Ovary (tissue), 9 donors: Measurements from ENCODE around the gene TMBIM4. TPM values are rescaled to one million over a fixed set of nuclear protein-coding genes. Genes with fewer than 3 reads are reported as not detected.

ENCODE experiments used
- DNase-seq, 5 donors: peaks; one replicate each; pipeline ENCODE4 v3.0.0-alpha.2; 2019 to 2020
- H3K27ac ChIP-seq, 2 donors: fragments of 200-600 bp; one replicate each; pipeline versions ENCODE4 v1.5.1 to v1.8.0; 2019 to 2022
- H3K27me3 ChIP-seq: fragments of 200-600 bp; one replicate; pipeline ENCODE4 v1.8.0; 2022
- H3K36me3 ChIP-seq: fragments of 200-600 bp; sonication (generic); one replicate; pipeline ENCODE4 v1.5.1; 2019
- H3K4me1 ChIP-seq: one replicate; pipeline ENCODE4 v1.8.1; 2013; ENCODE audit warnings: mild to moderate bottlenecking, moderate library complexity; ENCODE audit not compliant: insufficient read depth
- H3K4me3 ChIP-seq: fragments of 200-600 bp; sonication (generic); one replicate; pipeline ENCODE4 v1.5.1; 2017
- H3K9me3 ChIP-seq, 2 donors: fragments of 200-600 bp in 1 of 2; sonication (generic) in 1 of 2; one replicate each; pipeline versions ENCODE4 v1.5.1 to v1.8.1; 2013 to 2019; ENCODE audit warnings: mild to moderate bottlenecking in 1 of 2, moderate library complexity in 1 of 2
- EP300 ChIP-seq: sonication (generic); formaldehyde crosslinking; IDR thresholded peaks from one replicate; pipeline ENCODE4 v1.6.1; 2017; ENCODE audit warnings: antibody characterized with exemption
- POLR2A ChIP-seq: fragments of 450-650 bp; IDR thresholded peaks from one replicate; pipeline ENCODE4 v1.6.1; 2017; ENCODE audit warnings: antibody characterized with exemption, mild to moderate bottlenecking, moderate library complexity
- WGBS, 3 donors: extraction: QIAGEN DNeasy Blood & Tissue Kit in 1 of 3; methylation state at CpG; one replicate each; pipeline versions ENCODE4 v1.1.5 to v1.1.7; 2013 to 2017; 5-methylcytosine and 5-hydroxymethylcytosine counted together
- intact Hi-C, 4 donors: fragments of 100-400 bp; cut with DNase I; formaldehyde crosslinking; loops; one replicate each; pipeline versions ENCODE4 v1.11.0 to v1.15.1; 2022 to 2023
- polyA plus RNA-seq, 2 donors: library from polyadenylated mRNA; stranded (reverse); fragments of 200-250 nt in 1 of 2; fragments of 350-450 nt in 1 of 2; fragmentation: Illumina TruSeq in 1 of 2; extraction: RNeasy Lipid Tissue Mini Kit (QIAGEN cat#74804) in 1 of 2; gene quantifications; one replicate each; pipeline ENCODE4 v1.2.3, GENCODE V29; 2013 to 2014
- total RNA-seq, 7 donors: library from RNA; depleted of rRNA in 2 of 7; stranded (reverse); fragments of >200 nt in 2 of 7; fragmentation: NEBNext Ultra II Directional in 3 of 7; extraction: Animal tissue kit (Norgen Biotek cat#: 25700) in 3 of 7; gene quantifications; one replicate each; pipeline versions ENCODE4 v1.1.0 to v1.2.4, GENCODE V29; 2016 to 2023
- TF ChIP-seq, protein P1 (sequence below), 3 donors: fragments of 450-650 bp in 2 of 3; fragments of 200-600 bp in 1 of 3; IDR thresholded peaks; one replicate each; pipeline versions ENCODE4 v1.5.1 to v1.8.0; 2016 to 2022; ENCODE audit warnings: antibody characterized with exemption in 3 of 3, mild to moderate bottlenecking in 1 of 3
- donor health status: DM: no; HTN: no; CAD: no; lungs with moderate emphysema.
- donor health status: DM: no; HTN: no; CAD: no.
- donor health status: Bipolar disorder and iron deficiency.
- donor health status: DM: yes; HTN: yes; CAD: no.
- donor health status: DM: no; HTN: no; CAD: no.
- donor health status: DM: yes; HTN: yes; CAD: no.

The TMBIM4 gene
- total and polyA plus RNA-seq, 9 donors, result 78.3 to 154 (median 112) TPM

DNA sequence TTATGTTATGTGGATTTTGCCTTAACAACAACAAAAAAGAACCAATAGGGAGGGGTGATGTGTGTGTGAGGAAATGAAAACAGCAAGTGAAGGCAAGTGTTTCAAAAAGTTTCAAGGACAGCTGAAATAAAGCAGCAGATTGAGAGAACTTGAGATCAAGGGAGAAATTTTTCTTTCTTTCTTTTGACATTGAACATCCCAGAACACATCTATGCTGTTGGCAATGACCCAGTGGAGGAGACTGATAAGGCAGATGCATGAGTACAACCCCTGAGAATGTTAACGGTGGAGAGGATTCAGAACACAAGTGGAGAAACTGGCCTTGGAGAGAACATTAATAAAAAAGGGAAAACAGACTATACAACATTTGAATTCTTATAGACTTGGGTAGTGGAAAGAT is 42.1 kb downstream of the TMBIM4 start:
- peak in 1 of 5 donors; percentile 27 for DNase-seq
- intact Hi-C loops, result no loop called here
- TF ChIP-seq, protein P1, sequence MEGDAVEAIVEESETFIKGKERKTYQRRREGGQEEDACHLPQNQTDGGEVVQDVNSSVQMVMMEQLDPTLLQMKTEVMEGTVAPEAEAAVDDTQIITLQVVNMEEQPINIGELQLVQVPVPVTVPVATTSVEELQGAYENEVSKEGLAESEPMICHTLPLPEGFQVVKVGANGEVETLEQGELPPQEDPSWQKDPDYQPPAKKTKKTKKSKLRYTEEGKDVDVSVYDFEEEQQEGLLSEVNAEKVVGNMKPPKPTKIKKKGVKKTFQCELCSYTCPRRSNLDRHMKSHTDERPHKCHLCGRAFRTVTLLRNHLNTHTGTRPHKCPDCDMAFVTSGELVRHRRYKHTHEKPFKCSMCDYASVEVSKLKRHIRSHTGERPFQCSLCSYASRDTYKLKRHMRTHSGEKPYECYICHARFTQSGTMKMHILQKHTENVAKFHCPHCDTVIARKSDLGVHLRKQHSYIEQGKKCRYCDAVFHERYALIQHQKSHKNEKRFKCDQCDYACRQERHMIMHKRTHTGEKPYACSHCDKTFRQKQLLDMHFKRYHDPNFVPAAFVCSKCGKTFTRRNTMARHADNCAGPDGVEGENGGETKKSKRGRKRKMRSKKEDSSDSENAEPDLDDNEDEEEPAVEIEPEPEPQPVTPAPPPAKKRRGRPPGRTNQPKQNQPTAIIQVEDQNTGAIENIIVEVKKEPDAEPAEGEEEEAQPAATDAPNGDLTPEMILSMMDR (IDR thresholded peaks at IDR 0.05), result no peak
- TF ChIP-seq POLR2A, result no peak
- no peak for TF ChIP-seq EP300
- H3K27ac ChIP-seq, result no peak overlapping the region
- no peaks in the 10 kb centered on the region for H3K27me3 ChIP-seq
- H3K4me3 ChIP-seq, result no peak overlapping the region
- 0 to 13% (median 10%) methylated on average over 1 of the region's 1 CpG for WGBS, 3 donors
- H3K9me3 ChIP-seq, result no peaks in the 10 kb centered on the region
- no peaks in the 10 kb centered on the region for H3K36me3 ChIP-seq
- peaks cover 1% of the 10 kb centered on the region for H3K4me1 ChIP-seq

DNA sequence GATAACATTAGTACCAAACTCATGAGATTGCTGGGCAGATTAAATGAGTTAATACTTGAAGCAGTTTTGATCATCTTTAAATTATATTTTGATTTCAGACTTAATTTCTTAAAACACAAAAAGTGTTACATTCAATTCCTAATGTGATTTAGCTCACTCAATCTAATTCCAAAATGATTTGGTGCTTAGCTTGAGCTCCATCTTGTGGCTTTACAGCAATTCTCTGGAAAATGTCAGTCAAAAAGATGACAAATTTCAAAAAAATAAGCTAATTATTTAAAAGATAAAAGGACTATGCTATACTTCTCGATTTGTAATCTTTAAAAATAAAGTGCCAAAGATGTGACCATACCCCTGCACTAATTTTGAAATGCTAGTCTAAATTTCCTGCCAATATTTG is 49.3 kb downstream of the TMBIM4 start:
- TF ChIP-seq POLR2A (no peak), EP300 (no peak)
- TF ChIP-seq, protein P1 (IDR thresholded peaks at IDR 0.05), result no peak
- WGBS, 3 donors, result 35 to 61% (median 59%) methylated on average over 1 of the region's 1 CpG
- H3K4me1 ChIP-seq, result no peaks in the 10 kb centered on the region
- no peaks in the 10 kb centered on the region for H3K9me3 ChIP-seq
- H3K36me3 ChIP-seq, result no peaks in the 10 kb centered on the region
- no peaks in the 10 kb centered on the region for H3K27me3 ChIP-seq
- DNase-seq, result no peak
- intact Hi-C loops, result no loop called here
- no peak overlapping the region for H3K4me3 ChIP-seq
- no peak overlapping the region for H3K27ac ChIP-seq

DNA sequence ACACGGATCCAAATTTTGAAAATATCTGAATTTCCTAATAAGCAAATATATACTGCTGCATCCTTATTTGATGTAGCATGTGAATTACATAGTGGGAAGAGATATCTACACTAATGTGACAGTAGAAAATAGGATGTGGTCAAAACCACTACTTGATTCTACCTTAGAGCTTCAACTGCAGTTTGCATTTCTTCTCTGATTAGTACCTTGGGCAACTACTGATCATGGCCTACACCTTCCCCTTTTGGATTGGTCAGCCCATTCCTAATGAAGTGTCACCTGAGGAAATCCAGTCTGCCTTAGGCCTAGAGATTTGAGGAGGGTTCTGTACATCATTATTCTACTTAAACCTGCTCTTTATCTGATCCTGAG is 49.9 kb downstream of the TMBIM4 start:
- Histone ChIP-seq H3K4me1 (no peaks in the 10 kb centered on the region), H3K27ac (no peak overlapping the region), H3K27me3 (no peaks in the 10 kb centered on the region), H3K9me3 (no peaks in the 10 kb centered on the region), H3K36me3 (no peaks in the 10 kb centered on the region), H3K4me3 (no peak overlapping the region)
- TF ChIP-seq POLR2A, result no peak
- intact Hi-C loops, result no loop called here
- 74 to 89% (median 83%) methylated on average over 1 of the region's 1 CpG for WGBS, 3 donors
- DNase-seq, result no peak

DNA sequence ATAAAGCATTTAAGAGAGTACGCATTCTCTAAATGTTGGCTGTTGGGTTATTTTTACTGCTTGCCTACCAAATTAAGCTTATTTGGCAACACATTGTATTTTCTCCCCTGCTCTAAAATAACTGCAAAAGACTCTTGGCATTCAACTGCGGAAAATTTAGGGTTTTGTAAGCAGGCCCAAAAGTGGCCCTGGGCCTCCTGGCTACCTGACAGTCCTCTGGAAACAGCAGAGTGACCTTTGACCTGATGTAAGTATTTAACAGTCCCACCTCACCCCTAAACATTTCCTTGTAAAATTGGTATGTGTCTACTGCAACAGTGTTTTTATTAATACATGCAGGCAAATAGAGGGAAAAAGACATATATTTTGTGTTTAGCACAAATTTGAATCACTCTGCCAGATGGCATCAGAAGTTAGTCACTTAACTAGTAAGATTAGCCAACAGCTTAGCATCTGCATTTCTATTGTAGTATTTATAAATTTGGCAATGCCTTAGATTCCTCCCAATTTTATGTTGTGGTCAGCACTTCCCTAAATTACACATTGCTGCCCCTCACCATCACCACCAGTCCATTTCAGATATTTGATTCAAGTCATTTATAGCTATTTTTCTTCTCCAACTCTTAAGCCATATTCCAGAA is 50.4 kb downstream of the TMBIM4 start:
- TF ChIP-seq, protein P1 (IDR thresholded peaks at IDR 0.05), result no peak
- TF ChIP-seq POLR2A, result no peak
- TF ChIP-seq EP300, result no peak
- Histone ChIP-seq H3K9me3 (no peaks in the 10 kb centered on the region), H3K27me3 (no peaks in the 10 kb centered on the region), H3K4me1 (no peaks in the 10 kb centered on the region), H3K36me3 (no peaks in the 10 kb centered on the region), H3K4me3 (no peak overlapping the region), H3K27ac (no peak overlapping the region)
- DNase-seq, result no peak
- intact Hi-C loops, result no loop called here
- 65 to 84% (median 84%) methylated on average over 2 of the region's 2 CpGs for WGBS, 3 donors

DNA sequence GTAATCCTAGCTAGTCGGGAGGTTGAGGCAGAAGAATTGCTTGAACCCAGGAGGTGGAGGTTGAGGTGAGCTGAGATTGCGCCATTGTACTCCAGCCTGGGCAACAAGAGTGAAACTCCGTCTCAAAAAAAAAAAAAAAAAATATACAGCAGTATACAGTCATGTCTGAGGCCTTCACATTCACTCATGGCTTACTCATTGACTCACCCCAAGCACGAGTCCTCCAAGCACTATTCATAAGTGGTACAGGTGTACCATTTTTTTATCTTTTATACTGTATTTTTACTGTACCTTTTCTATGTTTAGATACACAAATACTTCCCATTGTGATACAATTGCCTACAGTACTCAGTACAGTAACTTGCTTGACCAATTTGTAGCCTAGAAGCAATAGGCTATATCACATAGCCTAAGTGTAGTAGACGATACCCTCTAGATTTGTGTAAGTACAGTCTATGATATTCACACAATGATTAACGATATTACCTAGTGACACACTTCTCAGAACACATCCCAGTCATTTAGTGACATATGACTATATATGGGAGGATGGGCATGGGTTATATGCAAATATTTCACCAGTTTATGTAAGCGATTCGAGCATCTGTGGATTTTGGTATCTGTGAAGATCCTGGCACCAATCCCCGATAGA is 51.4 kb downstream of the TMBIM4 start:
- DNase-seq, result no peak
- H3K27ac ChIP-seq, result no peak overlapping the region
- H3K4me3 ChIP-seq, result no peak overlapping the region
- intact Hi-C loops, result no loop called here
- H3K4me1 ChIP-seq, result no peaks in the 10 kb centered on the region
- TF ChIP-seq, protein P1 (IDR thresholded peaks at IDR 0.05), result no peak
- TF ChIP-seq POLR2A, result no peak
- TF ChIP-seq EP300, result no peak
- H3K9me3 ChIP-seq, result no peaks in the 10 kb centered on the region
- 92 to 98% (median 94%) methylated on average over 9 of the region's 9 CpGs for WGBS, 3 donors
- no peaks in the 10 kb centered on the region for H3K27me3 ChIP-seq
- no peaks in the 10 kb centered on the region for H3K36me3 ChIP-seq
